Measurements from ENCODE around the gene NMNAT3.

The NMNAT3 gene

GRCh38 chr3:139674571-139675260 lies 3.1 kb downstream of the NMNAT3 start:
- DNase-seq = no peak

- no peak for DNase-seq
Measured at GRCh38 chr3:139672884-139673283, 4.9 kb downstream of the NMNAT3 start.

GRCh38 chr3:139671863-139672646 lies 5.7 kb downstream of the NMNAT3 start:
- DNase-seq = no peak

- DNase-seq = no peak
Measured at GRCh38 chr3:139671107-139671506, 6.7 kb downstream of the NMNAT3 start.

GRCh38 chr3:139670196-139670595 lies 7.6 kb downstream of the NMNAT3 start:
- no peak for DNase-seq

GRCh38 chr3:139668332-139668731 lies 9.4 kb downstream of the NMNAT3 start:
- no peak for DNase-seq

GRCh38 chr3:139664958-139665357 lies 12.8 kb downstream of the NMNAT3 start:
- DNase-seq = no peak

GRCh38 chr3:139660269-139660668 lies 17.5 kb downstream of the NMNAT3 start:
- no peak for DNase-seq

- no peak for DNase-seq
Measured at GRCh38 chr3:139659511-139659910, 18.3 kb downstream of the NMNAT3 start.

- no peak for DNase-seq
Measured at GRCh38 chr3:139657936-139658335, 19.8 kb downstream of the NMNAT3 start.

- DNase-seq = no peak
Measured at GRCh38 chr3:139657434-139657833, 20.3 kb downstream of the NMNAT3 start.

GRCh38 chr3:139655909-139656595 lies 21.7 kb downstream of the NMNAT3 start:
- DNase-seq = no peak

GRCh38 chr3:139654637-139655365 lies 23.0 kb downstream of the NMNAT3 start:
- DNase-seq = no peak

GRCh38 chr3:139653582-139653981 lies 24.2 kb downstream of the NMNAT3 start:
- DNase-seq = no peak

GRCh38 chr3:139652561-139652960 lies 25.2 kb downstream of the NMNAT3 start:
- no peak for DNase-seq

- no peak for DNase-seq
Measured at GRCh38 chr3:139647866-139648435, 29.8 kb downstream of the NMNAT3 start.

GRCh38 chr3:139646512-139646911 lies 31.3 kb downstream of the NMNAT3 start:
- no peak for DNase-seq

GRCh38 chr3:139642996-139643395 lies 34.8 kb downstream of the NMNAT3 start:
- DNase-seq = no peak

- no peak for DNase-seq
Measured at GRCh38 chr3:139640456-139640855, 37.3 kb downstream of the NMNAT3 start.

GRCh38 chr3:139639662-139640061 lies 38.1 kb downstream of the NMNAT3 start:
- no peak for DNase-seq

GRCh38 chr3:139638518-139638917 lies 39.3 kb downstream of the NMNAT3 start:
- no peak for DNase-seq

GRCh38 chr3:139636511-139636910 lies 41.3 kb downstream of the NMNAT3 start:
- no peak for DNase-seq

- no peak for DNase-seq
Measured at GRCh38 chr3:139634111-139634635, 43.6 kb downstream of the NMNAT3 start.

Data from DMS 273 treated with DMSO at 0.1 percent for 48 hours (cell line).